Mesothelial cell of epicardium (in vitro differentiated cells): ENCODE results near the gene UQCRC1. TPM values are rescaled to one million over a fixed set of nuclear protein-coding genes. Genes with fewer than 3 reads are reported as not detected.

Experiments used
- DNase-seq, 2 experiments: peaks; one replicate each; pipeline ENCODE4 v3.0.0; 2021; ENCODE audit warnings: low spot score in 2 of 2; ENCODE audit not compliant: unreplicated experiment in 2 of 2
- H3K27ac Mint-ChIP-seq: 2 replicates; pipeline ENCODE4 v1.8.0; 2021; ENCODE audit warnings: mixed read lengths
- H3K27me3 Mint-ChIP-seq: 2 replicates; pipeline ENCODE4 v1.8.0; 2021; ENCODE audit warnings: low read depth, mixed read lengths
- H3K36me3 Mint-ChIP-seq: 2 replicates; pipeline ENCODE4 v1.8.0; 2021; ENCODE audit warnings: mixed read lengths
- H3K4me1 Mint-ChIP-seq: 2 replicates; pipeline ENCODE4 v1.8.0; 2021; ENCODE audit warnings: mixed read lengths
- H3K4me3 Mint-ChIP-seq: 2 replicates; pipeline ENCODE4 v1.8.0; 2021; ENCODE audit warnings: mild to moderate bottlenecking, moderate library complexity, mixed read lengths
- H3K9me3 Mint-ChIP-seq: 2 replicates; pipeline ENCODE4 v1.8.0; 2021; ENCODE audit warnings: mixed read lengths
- total RNA-seq: library from RNA; stranded (reverse); gene quantifications from 3 replicates; pipeline ENCODE4 v1.2.1, GENCODE V29; 2021
- TF ChIP-seq, protein P1 (sequence below): fragments of 200-600 bp; sonication (generic); IDR thresholded peaks from one replicate; pipeline ENCODE4 v1.5.0; 2021; ENCODE audit warnings: antibody characterized with exemption; ENCODE audit not compliant: unreplicated experiment

Gene UQCRC1
- total RNA-seq, 1 donor from 2014 or later, result 171 TPM

GRCh38 chr3:48594417-48595049 is 14.9 kb downstream of the UQCRC1 start:
- peaks cover 2% of the 10 kb centered on the region for H3K36me3 Mint-ChIP-seq
- H3K27me3 Mint-ChIP-seq, result peaks cover 11% of the 10 kb centered on the region
- no peaks in the 10 kb centered on the region for H3K9me3 Mint-ChIP-seq
- TF ChIP-seq, protein P1, sequence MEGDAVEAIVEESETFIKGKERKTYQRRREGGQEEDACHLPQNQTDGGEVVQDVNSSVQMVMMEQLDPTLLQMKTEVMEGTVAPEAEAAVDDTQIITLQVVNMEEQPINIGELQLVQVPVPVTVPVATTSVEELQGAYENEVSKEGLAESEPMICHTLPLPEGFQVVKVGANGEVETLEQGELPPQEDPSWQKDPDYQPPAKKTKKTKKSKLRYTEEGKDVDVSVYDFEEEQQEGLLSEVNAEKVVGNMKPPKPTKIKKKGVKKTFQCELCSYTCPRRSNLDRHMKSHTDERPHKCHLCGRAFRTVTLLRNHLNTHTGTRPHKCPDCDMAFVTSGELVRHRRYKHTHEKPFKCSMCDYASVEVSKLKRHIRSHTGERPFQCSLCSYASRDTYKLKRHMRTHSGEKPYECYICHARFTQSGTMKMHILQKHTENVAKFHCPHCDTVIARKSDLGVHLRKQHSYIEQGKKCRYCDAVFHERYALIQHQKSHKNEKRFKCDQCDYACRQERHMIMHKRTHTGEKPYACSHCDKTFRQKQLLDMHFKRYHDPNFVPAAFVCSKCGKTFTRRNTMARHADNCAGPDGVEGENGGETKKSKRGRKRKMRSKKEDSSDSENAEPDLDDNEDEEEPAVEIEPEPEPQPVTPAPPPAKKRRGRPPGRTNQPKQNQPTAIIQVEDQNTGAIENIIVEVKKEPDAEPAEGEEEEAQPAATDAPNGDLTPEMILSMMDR, result no peak
- no peak overlapping the region for H3K27ac Mint-ChIP-seq
- no peak for DNase-seq
- peaks cover 40% of the 10 kb centered on the region for H3K4me1 Mint-ChIP-seq
- no peak overlapping the region for H3K4me3 Mint-ChIP-seq

GRCh38 chr3:48593337-48593736 is 16.1 kb downstream of the UQCRC1 start:
- DNase-seq, result no peak
- Mint-ChIP-seq H3K4me1 (peaks cover 28% of the 10 kb centered on the region), H3K4me3 (no peak overlapping the region), H3K27ac (no peak overlapping the region), H3K36me3 (no peaks in the 10 kb centered on the region), H3K27me3 (peaks cover 11% of the 10 kb centered on the region), H3K9me3 (no peaks in the 10 kb centered on the region)
- TF ChIP-seq, protein P1, result no peak

GRCh38 chr3:48592519-48593087 is 16.8 kb downstream of the UQCRC1 start:
- no peak overlapping the region for H3K27ac Mint-ChIP-seq

GRCh38 chr3:48591886-48592518 is 17.4 kb downstream of the UQCRC1 start:
- TF ChIP-seq, protein P1, result no peak
- Mint-ChIP-seq H3K27me3 (peaks cover 11% of the 10 kb centered on the region), H3K4me3 (no peak overlapping the region), H3K36me3 (no peaks in the 10 kb centered on the region), H3K4me1 (peaks cover 15% of the 10 kb centered on the region), H3K27ac (no peak overlapping the region), H3K9me3 (no peaks in the 10 kb centered on the region)
- no peak for DNase-seq

More at GRCh38 chr3:48592519-48593087, 16.8 kb downstream of the UQCRC1 start:
- Mint-ChIP-seq H3K36me3 (no peaks in the 10 kb centered on the region), H3K27me3 (peaks cover 11% of the 10 kb centered on the region), H3K4me3 (no peak overlapping the region), H3K9me3 (no peaks in the 10 kb centered on the region), H3K4me1 (peaks cover 21% of the 10 kb centered on the region)
- TF ChIP-seq, protein P1, result no peak
- DNase-seq, result no peak

DNA sequence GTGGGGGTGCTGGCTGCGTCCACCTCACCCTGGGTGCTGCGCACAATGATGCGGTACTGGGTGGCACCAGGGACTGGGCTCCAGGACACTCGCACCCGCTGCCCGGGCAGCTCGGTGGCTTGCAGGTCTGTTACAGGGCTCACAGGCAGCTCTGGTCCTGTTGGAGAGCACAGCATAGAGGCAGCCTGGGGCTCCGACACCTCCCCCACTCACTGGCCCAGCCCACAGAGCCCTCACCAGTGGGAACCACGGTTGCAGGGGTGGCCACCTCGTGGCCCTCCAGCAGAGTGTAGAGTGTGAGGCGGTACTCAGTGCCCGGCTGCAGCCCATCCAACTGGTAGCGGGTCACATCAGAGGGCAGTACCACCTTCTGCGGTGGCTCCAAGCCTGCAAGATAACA is 18.0 kb downstream of the UQCRC1 start:
- Mint-ChIP-seq H3K27ac (no peak overlapping the region), H3K4me3 (no peak overlapping the region), H3K4me1 (peaks cover 14% of the 10 kb centered on the region), H3K27me3 (peaks cover 11% of the 10 kb centered on the region), H3K36me3 (no peaks in the 10 kb centered on the region), H3K9me3 (no peaks in the 10 kb centered on the region)
- TF ChIP-seq, protein P1, result no peak
- DNase-seq, result no peak
